HepG2 (cell line): Measurements from ENCODE around the gene GPR107.

Experiments
- CTCF ChIP-seq: sonication (generic); formaldehyde crosslinking; IDR thresholded peaks from 2 replicates; pipeline ENCODE4 v1.5.0; 2020; ENCODE audit warnings: mild to moderate bottlenecking, missing genetic modification reagents, moderate library complexity
- EP300 ChIP-seq, 3 experiments: sonication (generic) in 1 of 3; formaldehyde crosslinking in 1 of 3; IDR thresholded peaks; 2 replicates each; pipeline versions ENCODE4 v1.5.1 to v1.6.1; 2011 to 2020; ENCODE audit warnings: low read depth in 2 of 3, low read length in 2 of 3, borderline replicate concordance in 1 of 3, improper control_type of control experiment in 1 of 3, mild to moderate bottlenecking in 1 of 3, missing genetic modification reagents in 1 of 3, moderate library complexity in 1 of 3
- MYNN ChIP-seq: sonication (generic); formaldehyde crosslinking; IDR thresholded peaks from 2 replicates; pipeline ENCODE4 v1.4.0; 2020; ENCODE audit warnings: mild to moderate bottlenecking, low read depth, missing genetic modification reagents
- SKI ChIP-seq: fragments of 450-650 bp; IDR thresholded peaks from one replicate; pipeline ENCODE4 v1.6.1; 2018; ENCODE audit warnings: mild to moderate bottlenecking; ENCODE audit not compliant: partially characterized antibody
- SNRNP70 ChIP-seq: fragments of 200-400 bp; formaldehyde crosslinking; IDR thresholded peaks from 2 replicates; pipeline ENCODE4 v1.6.1; 2017; ENCODE audit warnings: mild to moderate bottlenecking, low read depth, low read length, moderate library complexity
- TAF1 ChIP-seq: sonication (generic); formaldehyde crosslinking; IDR thresholded peaks from 2 replicates; pipeline ENCODE4 v1.4.0; 2020; ENCODE audit warnings: missing genetic modification reagents
- TF ChIP-seq, protein P1 (sequence below): sonication (generic); formaldehyde crosslinking; IDR thresholded peaks from 2 replicates; pipeline ENCODE4 v1.5.1; 2020; ENCODE audit warnings: mild to moderate bottlenecking, missing genetic modification reagents, borderline replicate concordance

DNA sequence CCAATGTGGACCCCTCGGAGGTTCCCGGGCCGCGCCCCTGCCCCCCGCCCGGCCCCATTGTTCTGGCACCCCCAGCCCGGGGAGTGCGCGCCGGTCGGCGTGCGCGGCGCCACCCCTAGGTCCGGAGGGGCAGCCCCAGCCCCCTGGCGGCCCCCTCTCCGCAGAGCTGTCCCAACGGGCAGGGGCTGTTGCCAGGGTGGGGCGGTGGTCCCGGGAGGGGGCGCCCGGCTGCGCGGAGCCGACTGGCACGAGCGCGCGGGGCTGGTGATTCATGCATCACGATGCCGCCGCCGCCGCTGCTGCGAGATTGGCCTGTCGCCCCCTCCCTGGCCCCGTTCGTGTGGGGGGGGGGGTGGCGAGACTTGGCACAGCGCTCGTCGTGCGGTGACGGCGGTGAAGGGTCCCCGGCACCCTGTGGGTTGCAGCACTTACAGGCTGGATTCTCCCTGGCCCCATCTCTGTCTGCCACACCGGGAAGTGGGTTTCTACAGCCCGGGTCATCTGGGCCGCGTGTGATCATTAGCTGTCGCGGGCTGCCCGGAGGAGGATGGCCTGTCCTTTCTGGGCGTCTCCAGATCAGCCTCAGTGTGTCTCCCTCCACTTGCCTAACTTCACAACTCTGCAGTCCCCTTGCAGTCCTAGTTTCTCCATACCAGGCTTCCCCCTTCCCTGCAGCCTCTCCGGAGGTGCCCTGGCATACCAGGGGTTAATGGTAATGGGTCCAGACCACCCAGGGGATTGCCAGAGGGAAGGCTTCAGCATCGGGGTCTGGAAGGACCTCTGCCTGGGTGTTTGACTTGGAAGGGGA lies 119.4 kb downstream of the GPR107 start:
- TF ChIP-seq CTCF (CRISPR knock-in tag), result no peak
- TF ChIP-seq, protein P1, sequence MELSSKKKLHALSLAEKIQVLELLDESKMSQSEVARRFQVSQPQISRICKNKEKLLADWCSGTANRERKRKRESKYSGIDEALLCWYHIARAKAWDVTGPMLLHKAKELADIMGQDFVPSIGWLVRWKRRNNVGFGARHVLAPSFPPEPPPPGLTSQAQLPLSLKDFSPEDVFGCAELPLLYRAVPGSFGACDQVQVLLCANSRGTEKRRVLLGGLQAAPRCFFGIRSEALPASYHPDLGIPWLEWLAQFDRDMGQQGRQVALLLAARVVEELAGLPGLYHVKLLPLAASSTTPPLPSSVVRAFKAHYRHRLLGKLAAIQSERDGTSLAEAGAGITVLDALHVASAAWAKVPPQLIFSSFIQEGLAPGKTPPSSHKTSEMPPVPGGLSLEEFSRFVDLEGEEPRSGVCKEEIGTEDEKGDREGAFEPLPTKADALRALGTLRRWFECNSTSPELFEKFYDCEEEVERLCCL, result no peak
- TF ChIP-seq TAF1 (CRISPR knock-in tag), result no peak
- no peak for TF ChIP-seq EP300 (IDR thresholded peaks at IDR 0.05; ENCODE audit: low read depth in 2 of 2, low read length in 2 of 2)
- TF ChIP-seq EP300 (CRISPR knock-in tag; IDR thresholded peaks at IDR 0.05; ENCODE audit: borderline replicate concordance), result no peak
- no peak for TF ChIP-seq MYNN (CRISPR knock-in tag)
- no peak for TF ChIP-seq SNRNP70
- no peak for TF ChIP-seq SKI
